Nephron (organoid): ENCODE data around the gene HOXC6.

Source experiments
- H3K27ac Mint-ChIP-seq, 3 experiments: 2 replicates each; pipeline ENCODE4 v1.8.0; 2020; ENCODE audit warnings: mixed read lengths in 3 of 3, mild to moderate bottlenecking in 2 of 3, moderate library complexity in 1 of 3
- H3K27me3 Mint-ChIP-seq: 2 replicates; pipeline ENCODE4 v1.8.0; 2021; ENCODE audit warnings: low read depth, mild to moderate bottlenecking, moderate library complexity, mixed read lengths
- H3K36me3 Mint-ChIP-seq: 2 replicates; pipeline ENCODE4 v1.8.0; 2020; ENCODE audit warnings: low read depth, mixed read lengths
- H3K4me1 Mint-ChIP-seq: 2 replicates; pipeline ENCODE4 v1.8.0; 2020; ENCODE audit warnings: mixed read lengths
- H3K4me3 Mint-ChIP-seq, 3 experiments: 2 replicates each; pipeline ENCODE4 v1.8.0; 2020; ENCODE audit warnings: mild to moderate bottlenecking in 3 of 3, mixed read lengths in 3 of 3, moderate library complexity in 2 of 3
- H3K9me3 Mint-ChIP-seq: 2 replicates; pipeline ENCODE4 v1.8.0; 2020; ENCODE audit warnings: mixed read lengths
- TF ChIP-seq, protein P1 (sequence below), 3 experiments: fragments of 200-600 bp; sonication (generic); IDR thresholded peaks; one replicate each; pipeline ENCODE4 v1.5.0; 2021; ENCODE audit warnings: antibody characterized with exemption in 3 of 3; ENCODE audit not compliant: unreplicated experiment in 3 of 3

Gene HOXC6

DNA sequence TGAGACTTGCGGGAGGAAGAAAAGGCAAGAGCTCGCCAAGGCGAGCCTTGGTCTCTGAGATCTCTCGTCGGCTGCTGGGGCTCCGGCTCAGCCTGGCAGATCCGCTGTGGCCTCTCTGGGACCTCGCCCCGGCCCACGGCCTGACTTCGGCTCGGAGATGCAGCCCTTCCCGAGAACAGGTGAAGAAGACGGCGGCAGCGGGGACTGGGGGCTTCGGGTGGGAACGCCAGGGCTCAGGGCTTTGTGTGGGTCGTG lies 34.3 kb upstream of the HOXC6 start:
- peaks cover 77% of the 10 kb centered on the region for H3K27me3 Mint-ChIP-seq
- H3K4me3 Mint-ChIP-seq, result peak overlapping the region; percentile 95 to 99 (median 96)
- H3K36me3 Mint-ChIP-seq, result peaks cover 36% of the 10 kb centered on the region
- no peaks in the 10 kb centered on the region for H3K9me3 Mint-ChIP-seq
- TF ChIP-seq, protein P1, sequence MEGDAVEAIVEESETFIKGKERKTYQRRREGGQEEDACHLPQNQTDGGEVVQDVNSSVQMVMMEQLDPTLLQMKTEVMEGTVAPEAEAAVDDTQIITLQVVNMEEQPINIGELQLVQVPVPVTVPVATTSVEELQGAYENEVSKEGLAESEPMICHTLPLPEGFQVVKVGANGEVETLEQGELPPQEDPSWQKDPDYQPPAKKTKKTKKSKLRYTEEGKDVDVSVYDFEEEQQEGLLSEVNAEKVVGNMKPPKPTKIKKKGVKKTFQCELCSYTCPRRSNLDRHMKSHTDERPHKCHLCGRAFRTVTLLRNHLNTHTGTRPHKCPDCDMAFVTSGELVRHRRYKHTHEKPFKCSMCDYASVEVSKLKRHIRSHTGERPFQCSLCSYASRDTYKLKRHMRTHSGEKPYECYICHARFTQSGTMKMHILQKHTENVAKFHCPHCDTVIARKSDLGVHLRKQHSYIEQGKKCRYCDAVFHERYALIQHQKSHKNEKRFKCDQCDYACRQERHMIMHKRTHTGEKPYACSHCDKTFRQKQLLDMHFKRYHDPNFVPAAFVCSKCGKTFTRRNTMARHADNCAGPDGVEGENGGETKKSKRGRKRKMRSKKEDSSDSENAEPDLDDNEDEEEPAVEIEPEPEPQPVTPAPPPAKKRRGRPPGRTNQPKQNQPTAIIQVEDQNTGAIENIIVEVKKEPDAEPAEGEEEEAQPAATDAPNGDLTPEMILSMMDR (IDR thresholded peaks at IDR 0.05; ENCODE audit: unreplicated experiment in 3 of 3), result no peak
- peak overlapping the region; percentile 95 to 100 (median 100) for H3K27ac Mint-ChIP-seq
- peaks cover 73% of the 10 kb centered on the region for H3K4me1 Mint-ChIP-seq

DNA sequence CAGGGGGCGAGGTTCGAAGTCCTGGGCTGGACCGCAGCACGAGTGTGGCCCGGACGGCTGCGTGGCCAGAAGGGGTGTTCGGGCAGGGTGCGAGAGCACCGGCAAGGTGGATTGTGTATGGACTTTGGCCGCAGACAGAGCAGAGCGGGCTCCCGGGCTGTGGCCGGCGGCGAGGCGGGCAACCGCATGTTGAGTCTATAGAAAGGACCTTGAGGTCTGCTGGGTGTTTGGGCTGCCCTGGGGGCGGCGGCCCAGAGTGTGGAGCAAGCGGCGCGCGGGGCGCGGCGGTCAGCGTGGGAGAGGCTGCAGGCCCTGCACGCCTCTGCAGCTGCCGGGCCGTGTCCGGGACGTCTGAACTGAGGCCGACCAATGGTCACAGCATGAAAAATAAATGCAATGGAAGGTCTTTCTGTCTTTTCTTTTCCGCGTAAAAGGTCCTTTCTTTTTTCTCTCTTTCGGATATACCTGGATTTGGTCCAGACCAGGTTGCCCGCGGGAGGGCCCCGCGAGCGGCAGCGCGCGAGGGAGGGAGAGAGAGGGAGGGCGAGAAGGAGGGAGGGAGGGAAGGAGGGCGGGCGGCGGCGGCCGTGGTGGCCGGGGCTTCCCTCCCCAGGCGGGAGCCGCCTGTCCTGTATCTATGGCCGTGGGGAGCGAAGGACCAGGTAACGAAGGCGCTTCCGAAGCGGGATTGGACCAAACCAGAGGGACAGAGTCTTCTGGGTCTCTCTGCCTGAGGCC lies 33.8 kb upstream of the HOXC6 start:
- Mint-ChIP-seq H3K27me3 (peaks cover 72% of the 10 kb centered on the region), H3K4me3 (peak overlapping the region; percentile 95 to 99 (median 96)), H3K36me3 (peaks cover 33% of the 10 kb centered on the region), H3K4me1 (peaks cover 69% of the 10 kb centered on the region), H3K27ac (peak overlapping the region; percentile 95 to 100 (median 100)), H3K9me3 (no peaks in the 10 kb centered on the region)
- TF ChIP-seq, protein P1 (IDR thresholded peaks at IDR 0.05; ENCODE audit: unreplicated experiment in 3 of 3), result no peak

DNA sequence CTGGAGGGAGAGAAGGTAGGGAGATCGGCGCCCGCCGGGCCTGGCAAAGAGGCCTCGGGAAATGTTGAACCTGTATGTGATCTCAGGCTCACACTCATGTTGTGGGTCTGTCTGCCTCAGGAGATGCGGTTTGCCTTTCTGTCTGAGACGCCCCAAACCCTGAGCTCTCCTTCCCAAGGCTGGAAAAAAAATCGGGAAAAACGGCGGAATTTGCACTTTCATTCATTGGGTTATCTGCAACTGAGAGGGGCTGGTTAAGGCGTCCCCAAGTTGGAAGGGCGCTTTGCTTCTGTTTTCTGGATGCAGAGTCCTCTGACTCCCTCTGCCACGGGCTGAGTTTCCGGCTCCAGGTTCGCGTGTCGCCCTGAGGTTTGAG lies 33.2 kb upstream of the HOXC6 start:
- TF ChIP-seq, protein P1 (IDR thresholded peaks at IDR 0.05; ENCODE audit: unreplicated experiment in 3 of 3), result no peak
- peaks cover 64% of the 10 kb centered on the region for H3K4me1 Mint-ChIP-seq
- peak overlapping the region; percentile 95 to 100 (median 100) for H3K27ac Mint-ChIP-seq
- peaks cover 28% of the 10 kb centered on the region for H3K36me3 Mint-ChIP-seq
- H3K27me3 Mint-ChIP-seq, result peaks cover 66% of the 10 kb centered on the region
- peak overlapping the region; percentile 95 to 99 (median 96) for H3K4me3 Mint-ChIP-seq
- no peaks in the 10 kb centered on the region for H3K9me3 Mint-ChIP-seq

DNA sequence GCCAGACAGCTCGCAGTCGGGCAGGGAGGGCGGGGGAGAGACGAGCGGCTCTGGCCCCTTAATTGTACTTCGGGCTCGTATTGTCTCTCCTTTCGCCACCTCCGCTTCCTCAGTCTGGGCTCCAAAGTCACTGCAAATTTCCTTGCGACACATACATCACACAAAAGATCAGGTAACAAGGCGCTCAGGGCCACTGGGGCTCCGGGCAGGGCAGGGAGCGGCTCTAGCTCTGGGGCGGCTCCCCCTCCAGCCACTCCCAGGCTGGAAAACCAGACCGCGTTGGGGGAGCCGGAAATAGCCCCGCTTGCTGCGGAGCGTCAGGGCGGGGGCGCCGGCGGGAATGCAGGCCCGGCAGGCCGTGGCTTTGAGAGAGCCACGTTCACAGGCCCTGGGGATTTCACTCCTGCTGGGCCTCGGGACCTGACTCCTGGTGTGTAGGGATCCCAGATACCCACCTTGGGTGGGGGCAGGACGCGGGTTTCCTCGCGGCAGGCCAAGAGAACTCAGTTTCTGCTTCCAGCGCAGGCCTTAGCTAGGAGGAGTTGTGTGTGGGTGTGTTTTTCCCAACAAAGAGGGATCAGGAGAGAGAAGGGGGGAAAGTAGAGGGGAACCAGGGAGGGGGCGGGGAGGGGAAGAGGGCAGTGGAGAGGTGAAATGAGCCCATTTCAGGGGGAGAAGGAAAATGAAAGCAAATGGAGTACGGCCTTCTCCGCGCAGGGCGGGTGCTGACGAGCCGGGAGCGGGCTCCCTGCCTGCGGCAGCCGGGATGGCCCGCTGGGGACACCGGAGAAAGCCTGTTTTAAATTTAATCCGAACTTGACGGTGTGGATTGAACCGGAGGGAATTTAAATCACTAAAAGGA lies 32.6 kb upstream of the HOXC6 start:
- Mint-ChIP-seq H3K27ac (peak overlapping the region; percentile 95 to 100 (median 100)), H3K27me3 (peaks cover 60% of the 10 kb centered on the region)
- TF ChIP-seq, protein P1 (IDR thresholded peaks at IDR 0.05; ENCODE audit: unreplicated experiment in 3 of 3), result no peak

DNA sequence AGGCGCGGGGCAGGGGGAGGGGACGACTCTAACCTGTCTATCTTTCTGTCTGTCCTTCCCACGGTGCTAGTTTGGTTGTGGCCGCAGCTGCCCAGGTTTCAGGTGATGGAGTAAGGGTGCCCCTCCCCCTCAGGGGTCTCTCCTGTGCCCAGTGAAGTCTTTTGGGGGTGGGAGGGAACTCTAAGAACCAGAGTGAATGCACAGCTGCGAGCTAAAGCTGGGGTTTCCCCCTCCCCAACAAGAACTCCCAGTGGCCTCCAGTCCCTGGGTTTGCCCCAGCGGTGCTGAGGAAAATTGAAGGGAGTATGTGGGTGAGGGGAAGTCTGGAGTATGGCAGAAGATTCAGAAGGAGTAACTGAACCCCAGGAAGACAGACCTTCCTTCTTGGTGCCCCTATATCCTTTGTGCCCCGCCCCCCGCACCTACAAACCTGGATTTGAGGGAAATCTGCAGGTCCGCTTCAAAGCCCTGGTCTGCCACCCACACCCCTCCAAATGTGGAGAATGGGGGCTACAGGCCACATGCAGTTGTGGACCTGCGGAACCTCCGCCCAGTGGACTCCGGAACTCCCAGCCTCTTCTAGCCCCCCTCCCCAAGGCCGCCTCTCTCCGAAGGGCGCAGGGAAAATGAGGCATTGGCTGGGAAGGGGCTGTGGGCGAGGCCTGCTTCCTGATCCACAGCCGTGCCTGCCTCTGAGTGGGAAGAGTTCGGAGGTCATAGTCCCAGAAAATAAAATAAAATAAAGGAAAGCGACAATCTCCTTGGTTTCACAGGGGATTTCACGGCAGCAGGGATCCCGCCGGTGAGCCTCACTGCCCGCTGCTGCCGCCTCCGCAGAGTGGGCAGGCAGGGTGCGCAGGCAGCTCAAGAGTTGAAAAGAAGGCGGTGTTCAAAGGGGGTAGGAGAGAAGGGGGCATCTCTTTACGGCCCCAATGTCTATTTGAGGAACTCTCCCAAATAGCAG lies 31.7 kb upstream of the HOXC6 start:
- TF ChIP-seq, protein P1 (IDR thresholded peaks at IDR 0.05; ENCODE audit: unreplicated experiment in 3 of 3), result no peak
- peaks cover 18% of the 10 kb centered on the region for H3K36me3 Mint-ChIP-seq

More for the DNA sequence above, 32.6 kb upstream of the HOXC6 start:
- Mint-ChIP-seq H3K9me3 (no peaks in the 10 kb centered on the region), H3K36me3 (peaks cover 22% of the 10 kb centered on the region), H3K4me3 (peak overlapping the region; percentile 95 to 99 (median 96)), H3K4me1 (peaks cover 57% of the 10 kb centered on the region)

More for the DNA sequence above, 31.7 kb upstream of the HOXC6 start:
- Mint-ChIP-seq H3K9me3 (no peaks in the 10 kb centered on the region), H3K27ac (peak overlapping the region; percentile 95 to 100 (median 100)), H3K27me3 (peaks cover 51% of the 10 kb centered on the region), H3K4me1 (peaks cover 52% of the 10 kb centered on the region), H3K4me3 (peak overlapping the region; percentile 95 to 99 (median 96))
